A673 (cell line): ENCODE data around the gene ANKRD44. TPM values are rescaled to one million over a fixed set of nuclear protein-coding genes. Genes with fewer than 3 reads are reported as not detected.

ENCODE experiments used
- BruUV-seq: library from RNA; stranded (reverse); fragments of 400-500 nt; replicated peaks from 2 replicates; lab custom pipeline; 2021; lab: Mats Ljungman, UMichigan
- CTCF ChIA-PET: fragments of 300-600 bp; sonication (Branson Sonifier 250); formaldehyde crosslinking; loops from one replicate; lab custom pipeline; 2022; ENCODE audit warnings: antibody characterized with exemption; lab: Charles Lee
- POLR2A ChIA-PET: fragments of 300-600 bp; sonication (Branson Sonifier 250); formaldehyde crosslinking; loops from one replicate; lab custom pipeline; 2022; ENCODE audit warnings: antibody characterized with exemption; ENCODE audit not compliant: low non-redundant PET; lab: Charles Lee
- DNase-seq: peaks from one replicate; pipeline ENCODE4 v3.0.0-alpha.2; 2015; ENCODE audit warnings: low spot score
- H3K27ac ChIP-seq: fragments of 200-600 bp; sonication (generic); 2 replicates; pipeline ENCODE4 v1.5.1; 2016; ENCODE audit warnings: mixed run types, low read depth, mild to moderate bottlenecking, mixed read lengths, antibody characterized with exemption, low read length; ENCODE audit not compliant: poor library complexity, severe bottlenecking
- H3K27me3 ChIP-seq: fragments of 200-600 bp; sonication (generic); replicated peaks from 2 replicates; pipeline ENCODE4 v1.6.1; 2017; ENCODE audit warnings: mixed run types, low read depth, mild to moderate bottlenecking, mixed read lengths, antibody characterized with exemption, low read length; ENCODE audit not compliant: insufficient read depth, poor library complexity
- H3K36me3 ChIP-seq: fragments of 200-600 bp; sonication (generic); 2 replicates; pipeline ENCODE4 v1.6.1; 2016; ENCODE audit warnings: mixed run types, mild to moderate bottlenecking, mixed read lengths, antibody characterized with exemption, low read length; ENCODE audit not compliant: insufficient read depth, poor library complexity, severe bottlenecking
- H3K4me1 ChIP-seq: fragments of 200-600 bp; sonication (generic); 2 replicates; pipeline ENCODE4 v1.6.1; 2017; ENCODE audit warnings: mixed run types, mild to moderate bottlenecking, mixed read lengths, antibody characterized with exemption, low read length; ENCODE audit not compliant: insufficient read depth, poor library complexity, severe bottlenecking
- H3K4me3 ChIP-seq: fragments of 200-600 bp; sonication (generic); 2 replicates; pipeline ENCODE4 v1.5.1; 2016; ENCODE audit warnings: low read depth, mixed run types, mild to moderate bottlenecking, mixed read lengths, low read length; ENCODE audit not compliant: poor library complexity, severe bottlenecking
- H3K9me3 ChIP-seq: fragments of 200-600 bp; sonication (generic); 2 replicates; pipeline ENCODE4 v1.6.1; 2016; ENCODE audit warnings: mixed run types, low read depth, mild to moderate bottlenecking, mixed read lengths, antibody characterized with exemption, low read length; ENCODE audit not compliant: poor library complexity, severe bottlenecking
- EZH2 ChIP-seq: fragments of 200-600 bp; sonication (generic); IDR thresholded peaks from 2 replicates; pipeline ENCODE4 v1.6.1; 2017; ENCODE audit warnings: borderline replicate concordance, low read depth, mild to moderate bottlenecking, mixed read lengths, antibody characterized with exemption, low read length; ENCODE audit not compliant: poor library complexity, severe bottlenecking
- intact Hi-C: fragments of 100-400 bp; cut with micrococcal nuclease; formaldehyde crosslinking; loops from one replicate; pipeline ENCODE4 v1.10.0; 2022; ENCODE audit not compliant: unreplicated experiment
- total RNA-seq: library from RNA; stranded (reverse); gene quantifications from 2 replicates; pipeline ENCODE4 v1.2.3, GENCODE V29; 2021
- TF ChIP-seq, protein P1 (sequence below): fragments of 300-800, 200-600 bp; sonication (generic); conservative IDR thresholded peaks from 2 replicates; pipeline ENCODE4 v1.5.1; 2017; ENCODE audit warnings: low read depth, mild to moderate bottlenecking, antibody characterized with exemption, low read length, moderate library complexity, mixed read lengths

Gene ANKRD44
- total RNA-seq, 1 experiment from 2014 or later: 17.0 TPM

DNA sequence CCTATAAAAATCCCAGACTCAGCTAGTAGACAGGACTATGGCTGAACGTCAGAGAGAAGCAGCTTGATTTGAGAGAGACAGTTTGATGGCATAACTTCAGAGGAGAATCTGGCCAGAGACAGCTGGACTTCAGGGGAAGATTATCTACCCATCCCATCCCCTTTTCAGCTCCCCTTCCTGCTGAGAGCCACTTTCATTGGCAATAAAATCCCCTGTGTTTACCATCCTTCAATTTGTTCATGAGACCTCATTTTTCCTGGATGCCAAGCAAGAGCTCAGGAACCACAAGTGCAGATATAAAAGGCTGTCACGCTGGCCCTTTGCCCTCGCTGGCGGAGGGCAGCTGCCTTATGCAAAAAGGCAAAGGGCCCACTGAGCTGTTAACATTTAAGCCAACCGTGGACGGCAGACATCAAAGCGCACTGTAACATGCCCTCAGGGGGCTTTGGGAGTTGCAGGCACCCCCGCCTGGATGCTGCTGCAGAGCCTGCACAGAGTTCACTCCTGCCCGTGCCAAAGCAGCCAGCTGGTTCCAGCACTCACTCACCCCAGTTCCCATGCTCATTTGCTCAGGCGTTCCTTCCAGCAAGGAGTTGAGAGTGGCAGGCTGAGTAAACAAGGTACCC lies 219.7 kb downstream of the ANKRD44 start:
- intact Hi-C loops: no loop called here
- peaks cover 91% of the 10 kb centered on the region for H3K4me1 ChIP-seq
- TF ChIP-seq, protein P1, sequence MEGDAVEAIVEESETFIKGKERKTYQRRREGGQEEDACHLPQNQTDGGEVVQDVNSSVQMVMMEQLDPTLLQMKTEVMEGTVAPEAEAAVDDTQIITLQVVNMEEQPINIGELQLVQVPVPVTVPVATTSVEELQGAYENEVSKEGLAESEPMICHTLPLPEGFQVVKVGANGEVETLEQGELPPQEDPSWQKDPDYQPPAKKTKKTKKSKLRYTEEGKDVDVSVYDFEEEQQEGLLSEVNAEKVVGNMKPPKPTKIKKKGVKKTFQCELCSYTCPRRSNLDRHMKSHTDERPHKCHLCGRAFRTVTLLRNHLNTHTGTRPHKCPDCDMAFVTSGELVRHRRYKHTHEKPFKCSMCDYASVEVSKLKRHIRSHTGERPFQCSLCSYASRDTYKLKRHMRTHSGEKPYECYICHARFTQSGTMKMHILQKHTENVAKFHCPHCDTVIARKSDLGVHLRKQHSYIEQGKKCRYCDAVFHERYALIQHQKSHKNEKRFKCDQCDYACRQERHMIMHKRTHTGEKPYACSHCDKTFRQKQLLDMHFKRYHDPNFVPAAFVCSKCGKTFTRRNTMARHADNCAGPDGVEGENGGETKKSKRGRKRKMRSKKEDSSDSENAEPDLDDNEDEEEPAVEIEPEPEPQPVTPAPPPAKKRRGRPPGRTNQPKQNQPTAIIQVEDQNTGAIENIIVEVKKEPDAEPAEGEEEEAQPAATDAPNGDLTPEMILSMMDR: no peak
- no peak for TF ChIP-seq EZH2
- BruUV-seq: no TSS peak
- H3K27me3 ChIP-seq: no peaks in the 10 kb centered on the region
- no peak overlapping the region for H3K4me3 ChIP-seq
- CTCF ChIA-PET: no interaction called here
- DNase-seq: no peak
- POLR2A ChIA-PET: no interaction called here
- H3K36me3 ChIP-seq: no peaks in the 10 kb centered on the region
- peak overlapping the region; percentile 82 for H3K27ac ChIP-seq
- no peaks in the 10 kb centered on the region for H3K9me3 ChIP-seq

DNA sequence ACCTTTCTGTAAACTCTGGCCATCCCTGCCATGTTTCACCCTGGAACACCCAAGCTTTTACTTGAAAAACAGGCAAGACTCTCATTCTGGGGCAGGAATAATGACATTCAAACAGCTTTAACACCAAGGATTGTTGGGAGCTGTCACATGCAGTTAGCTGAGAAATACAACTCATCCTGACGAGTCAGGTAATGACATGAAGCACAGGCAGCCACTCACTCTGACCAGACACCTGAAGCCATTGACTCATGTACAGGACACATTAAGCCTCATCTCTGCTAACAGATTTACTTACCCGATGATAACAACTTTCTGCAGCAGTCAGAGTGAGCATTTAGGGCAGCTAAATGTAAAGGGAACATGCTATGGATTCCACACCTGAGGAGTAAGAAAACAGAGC lies 220.9 kb downstream of the ANKRD44 start:
- H3K36me3 ChIP-seq: no peaks in the 10 kb centered on the region
- BruUV-seq: no TSS peak
- CTCF ChIA-PET: no interaction called here
- TF ChIP-seq EZH2: no peak
- TF ChIP-seq, protein P1: no peak
- H3K27ac ChIP-seq: peak overlapping the region; percentile 82
- DNase-seq: no peak
- H3K9me3 ChIP-seq: no peaks in the 10 kb centered on the region
- H3K4me3 ChIP-seq: no peak overlapping the region
- POLR2A ChIA-PET: interaction anchor here (1.0 kb wide), 1 partner anchor 446 kb away, joined by 5 read pairs; no protein-coding TSS in a partner anchor
- peaks cover 85% of the 10 kb centered on the region for H3K4me1 ChIP-seq
- intact Hi-C loops: no loop called here
- no peaks in the 10 kb centered on the region for H3K27me3 ChIP-seq

DNA sequence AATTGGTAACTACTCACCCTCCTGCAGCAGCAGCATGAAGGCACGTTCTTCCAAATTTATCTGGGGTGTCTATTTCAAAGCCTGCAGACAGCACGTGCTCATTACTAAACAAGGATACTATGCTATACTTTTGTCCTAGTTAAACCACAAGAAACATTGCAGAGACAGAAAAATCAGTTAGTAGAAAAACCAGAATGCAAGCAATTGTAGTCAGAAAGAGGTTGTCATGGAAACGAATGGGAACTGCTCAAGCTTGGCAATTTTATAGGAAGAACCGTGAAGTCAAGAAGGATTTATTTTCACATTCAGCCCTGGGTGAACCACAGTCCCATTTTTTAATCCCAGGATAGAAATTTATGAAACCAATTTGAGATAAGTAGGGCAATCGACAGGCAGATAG lies 221.9 kb downstream of the ANKRD44 start:
- peak; percentile 76 for DNase-seq
- Histone ChIP-seq H3K9me3 (no peaks in the 10 kb centered on the region), H3K27me3 (no peaks in the 10 kb centered on the region), H3K4me3 (no peak overlapping the region), H3K4me1 (peaks cover 79% of the 10 kb centered on the region), H3K36me3 (no peaks in the 10 kb centered on the region), H3K27ac (peak overlapping the region; percentile 82)
- POLR2A ChIA-PET: interaction anchor here (1.0 kb wide), 1 partner anchor 445 kb away, joined by 5 read pairs; no protein-coding TSS in a partner anchor
- TF ChIP-seq EZH2: no peak
- TF ChIP-seq, protein P1: no peak
- CTCF ChIA-PET: no interaction called here
- BruUV-seq: no TSS peak
- intact Hi-C loops: no loop called here
